ENCODE data around the gene RNF41. TPM values are rescaled to one million over a fixed set of nuclear protein-coding genes. Genes with fewer than 3 reads are reported as not detected.
A peak's percentile ranks its signal among the peaks of the same experiment; 100 is the strongest.

Gene RNF41
- total RNA-seq, 4 donors from 2014 or later: 21.1 to 42.5 (median 28.6) TPM

DNA sequence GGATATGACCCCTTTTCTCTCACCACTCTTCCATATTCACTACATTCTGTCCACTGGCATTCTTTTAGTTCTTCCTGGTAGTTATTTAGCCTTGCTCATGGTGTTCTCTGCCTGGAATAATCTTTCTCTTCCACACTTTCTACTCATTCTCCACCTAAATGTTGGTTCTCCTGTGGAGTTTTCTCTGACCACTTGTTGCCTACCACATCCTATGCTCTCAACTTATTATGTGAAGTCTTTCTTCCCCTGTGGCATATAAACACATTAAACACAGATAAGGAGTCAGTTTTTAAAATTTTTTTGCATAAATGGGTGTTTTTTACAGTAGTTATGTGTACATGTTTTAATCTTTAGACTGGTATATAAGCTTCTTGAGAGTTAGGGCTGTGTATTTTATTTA is 29.1 kb downstream of the RNF41 start:
- TF ChIP-seq, protein P1, sequence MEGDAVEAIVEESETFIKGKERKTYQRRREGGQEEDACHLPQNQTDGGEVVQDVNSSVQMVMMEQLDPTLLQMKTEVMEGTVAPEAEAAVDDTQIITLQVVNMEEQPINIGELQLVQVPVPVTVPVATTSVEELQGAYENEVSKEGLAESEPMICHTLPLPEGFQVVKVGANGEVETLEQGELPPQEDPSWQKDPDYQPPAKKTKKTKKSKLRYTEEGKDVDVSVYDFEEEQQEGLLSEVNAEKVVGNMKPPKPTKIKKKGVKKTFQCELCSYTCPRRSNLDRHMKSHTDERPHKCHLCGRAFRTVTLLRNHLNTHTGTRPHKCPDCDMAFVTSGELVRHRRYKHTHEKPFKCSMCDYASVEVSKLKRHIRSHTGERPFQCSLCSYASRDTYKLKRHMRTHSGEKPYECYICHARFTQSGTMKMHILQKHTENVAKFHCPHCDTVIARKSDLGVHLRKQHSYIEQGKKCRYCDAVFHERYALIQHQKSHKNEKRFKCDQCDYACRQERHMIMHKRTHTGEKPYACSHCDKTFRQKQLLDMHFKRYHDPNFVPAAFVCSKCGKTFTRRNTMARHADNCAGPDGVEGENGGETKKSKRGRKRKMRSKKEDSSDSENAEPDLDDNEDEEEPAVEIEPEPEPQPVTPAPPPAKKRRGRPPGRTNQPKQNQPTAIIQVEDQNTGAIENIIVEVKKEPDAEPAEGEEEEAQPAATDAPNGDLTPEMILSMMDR (IDR thresholded peaks at IDR 0.05): no peak
- no peak for TF ChIP-seq POLR2A (IDR thresholded peaks at IDR 0.05)
- peaks cover 15 to 25% (median 16%) of the 10 kb centered on the region in 3 donors for H3K4me1 ChIP-seq
- no peaks in the 10 kb centered on the region for H3K27me3 ChIP-seq
- H3K9me3 ChIP-seq: no peaks in the 10 kb centered on the region
- no peak for DNase-seq
- H3K27ac ChIP-seq: no peak overlapping the region
- intact Hi-C loops (cut with DNase I): no loop called here
- H3K36me3 ChIP-seq: no peaks in the 10 kb centered on the region
- no peak overlapping the region for H3K4me3 ChIP-seq

DNA sequence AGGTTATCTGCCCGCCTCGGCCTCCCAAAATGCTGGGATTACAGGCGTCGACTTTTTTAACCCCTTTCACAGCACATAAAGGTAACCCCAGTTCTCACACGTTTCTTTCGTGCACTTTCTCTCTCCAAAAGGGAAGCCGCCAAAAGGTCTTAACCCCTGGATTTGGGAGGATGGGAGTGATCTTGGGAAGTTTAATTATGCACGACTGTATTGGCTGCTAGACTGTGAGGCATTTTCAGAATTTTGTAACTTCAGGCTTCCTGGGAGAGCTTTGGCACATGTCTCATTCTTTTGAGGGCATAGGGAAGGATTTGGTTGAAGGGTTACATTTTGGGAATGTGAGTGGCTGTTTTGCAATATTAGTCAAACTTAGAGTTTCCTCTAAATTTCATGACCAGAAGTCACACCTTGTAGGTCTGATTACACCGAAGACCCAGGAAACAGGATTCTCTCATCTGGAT is 31.0 kb downstream of the RNF41 start:
- no peak for DNase-seq
- Histone ChIP-seq H3K27ac (peak overlapping the region; percentile 93 to 99 (median 95)), H3K36me3 (peaks cover 0 to 16% (median 2%) of the 10 kb centered on the region in 3 donors), H3K27me3 (no peaks in the 10 kb centered on the region), H3K4me1 (peaks cover 18 to 38% (median 25%) of the 10 kb centered on the region in 3 donors), H3K4me3 (peak overlapping the region in 3 of 4 donors; percentile 78 to 97 (median 86)), H3K9me3 (no peaks in the 10 kb centered on the region)
- WGBS, 2 donors: 26 to 28% methylated on average over 7 to 9 of the region's 9 CpGs
- intact Hi-C loops (cut with DNase I): no loop called here
- TF ChIP-seq, protein P1 (IDR thresholded peaks at IDR 0.05): no peak
- TF ChIP-seq POLR2A (IDR thresholded peaks at IDR 0.05): no peak

DNA sequence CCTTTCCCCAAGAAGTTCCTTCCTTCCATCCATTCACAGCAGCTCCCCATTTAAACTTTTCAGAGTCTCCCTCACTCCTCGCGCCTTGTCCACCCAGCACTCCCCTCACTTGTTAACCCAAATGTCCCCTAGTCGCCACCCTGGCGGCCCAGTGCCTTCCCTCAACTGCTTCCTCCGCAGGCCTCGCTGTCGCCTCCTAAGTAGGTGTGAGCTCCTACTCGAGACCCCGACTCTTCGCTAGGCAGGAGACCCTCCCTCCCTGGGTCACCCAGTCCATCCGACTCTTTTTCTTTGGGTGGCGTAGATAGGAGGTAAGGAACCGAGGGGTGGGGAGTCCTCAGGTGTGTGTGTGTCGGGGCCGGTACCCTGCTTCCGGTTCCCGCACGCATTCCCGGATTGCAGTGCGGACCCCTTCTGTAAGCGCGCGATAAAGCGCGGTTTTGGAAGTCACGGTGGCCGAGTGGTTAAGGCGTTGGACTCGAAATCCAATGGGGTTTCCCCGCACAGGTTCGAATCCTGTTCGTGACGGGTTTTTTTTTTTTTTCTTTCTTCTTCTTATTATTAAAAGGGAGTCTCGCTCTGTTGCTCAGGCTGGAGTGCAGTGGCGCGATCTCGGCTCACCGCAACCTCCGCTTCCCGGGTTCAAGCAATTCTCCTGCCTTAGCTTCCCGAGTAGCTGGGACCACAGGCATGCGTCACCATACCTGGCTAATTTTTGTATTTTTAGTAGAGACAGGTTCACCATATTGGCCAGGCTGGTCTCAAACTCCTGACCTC is 31.6 kb downstream of the RNF41 start:
- peaks cover 2 to 22% (median 6%) of the 10 kb centered on the region in 3 donors for H3K36me3 ChIP-seq
- TF ChIP-seq POLR2A (IDR thresholded peaks at IDR 0.05): no peak
- TF ChIP-seq, protein P1 (IDR thresholded peaks at IDR 0.05): peak in 3 of 6 experiments; percentile 9 to 22 (median 9)
- no peaks in the 10 kb centered on the region for H3K9me3 ChIP-seq
- intact Hi-C loops (cut with DNase I): loop anchor here (5.0 kb wide), 1 partner anchor 63 kb away; the partner anchor contains the start of gene ESYT1
- 1% methylated on average over 29 to 39 of the region's 42 CpGs for WGBS, 2 donors
- H3K27me3 ChIP-seq: no peaks in the 10 kb centered on the region
- peak overlapping the region; percentile 93 to 99 (median 95) for H3K27ac ChIP-seq
- peaks cover 18 to 38% (median 25%) of the 10 kb centered on the region in 3 donors for H3K4me1 ChIP-seq
- peak overlapping the region; percentile 78 to 97 (median 90) for H3K4me3 ChIP-seq
- DNase-seq: peak; percentile 26

DNA sequence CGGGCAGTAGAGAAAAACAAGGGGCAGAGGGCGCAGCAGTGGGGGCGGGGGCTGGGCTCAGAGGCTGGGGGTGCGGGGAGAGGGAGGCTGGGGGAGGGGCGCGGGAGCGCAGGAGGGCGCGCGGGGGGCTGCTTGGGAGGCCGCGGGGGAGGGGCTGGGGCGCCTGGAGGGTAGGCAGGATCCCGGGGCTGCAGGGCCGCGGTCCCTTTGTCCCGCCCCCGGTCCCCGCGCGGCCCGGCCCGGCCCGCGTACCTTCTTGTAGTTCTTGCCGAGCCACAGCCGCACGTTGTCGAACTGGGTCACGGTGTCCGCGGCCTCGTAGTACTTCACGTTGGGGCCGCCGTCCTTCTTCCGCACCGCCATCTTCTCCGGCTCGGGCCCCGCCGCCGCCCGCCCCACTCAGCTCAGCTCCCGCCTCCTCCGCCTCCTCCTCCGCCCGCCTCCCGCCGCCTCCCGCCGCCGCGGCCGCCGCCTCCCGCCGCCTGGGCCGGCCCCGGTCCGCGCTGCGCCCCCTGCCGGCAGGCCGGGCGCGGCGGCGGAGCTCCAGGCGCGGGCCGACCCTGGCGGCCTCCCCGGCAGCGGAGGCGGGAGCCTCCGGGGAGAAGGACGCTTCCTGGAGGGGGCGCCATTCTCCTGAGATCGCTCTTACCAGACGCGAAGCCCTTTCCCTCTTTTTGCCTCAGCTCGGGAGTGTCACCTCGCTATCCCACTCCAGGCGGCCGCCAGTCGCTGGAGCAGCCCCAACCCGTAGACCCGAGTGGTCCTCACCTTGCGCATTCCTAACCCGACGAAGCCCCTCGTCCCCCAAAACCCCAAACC is 32.4 kb downstream of the RNF41 start, which contains the start of gene SMARCC2:
SMARCC2 (minus strand) TSS at position 385 of the 819 bp plus-strand sequence; CDS start at position 363, 22 bp downstream.
- Histone ChIP-seq H3K9me3 (no peaks in the 10 kb centered on the region), H3K4me1 (peaks cover 18 to 38% (median 25%) of the 10 kb centered on the region in 3 donors), H3K27ac (peak within 1 kb of the TSS; percentile 93 to 99 (median 95)), H3K36me3 (peaks cover 6 to 30% (median 10%) of the 10 kb centered on the region in 3 donors), H3K4me3 (peak within 1 kb of the TSS; percentile 78 to 97 (median 90)), H3K27me3 (no peaks in the 10 kb centered on the region)
- TF ChIP-seq POLR2A (IDR thresholded peaks at IDR 0.05): peak in 1 of 4 donors; percentile 13
- TF ChIP-seq, protein P1 (IDR thresholded peaks at IDR 0.05): peak; percentile 58 to 95 (median 84)
- intact Hi-C loops (cut with DNase I): loop anchor here (5.0 kb wide), 1 partner anchor 62 kb away; the partner anchor contains the start of gene ESYT1
- peak; percentile 26 for DNase-seq
- WGBS, 2 donors: 1% methylated on average over 13 to 28 of the region's 93 CpGs
